ENCODE results near the gene MIOX.

The MIOX gene

GRCh38 chr22:50488006-50488677 is 1.5 kb downstream of the MIOX start:
- H3K27me3 ChIP-seq (ENCODE audit: control insufficient read depth in 1 of 2, insufficient read depth in 2 of 2, low read length in 2 of 2) = peaks cover 0 to 12% of the 10 kb centered on the region in 2 donors

GRCh38 chr22:50488886-50489285 is 2.2 kb downstream of the MIOX start:
- Histone ChIP-seq H3K27me3 (ENCODE audit: control insufficient read depth in 1 of 2, insufficient read depth in 2 of 2, low read length in 2 of 2) (peaks cover 0 to 5% of the 10 kb centered on the region in 2 donors), H3K4me1 (ENCODE audit: insufficient read depth, low read length) (no peaks in the 10 kb centered on the region), H3K4me3 (ENCODE audit: low read depth in 1 of 2, low read length in 2 of 2) (no peak overlapping the region), H3K36me3 (ENCODE audit: insufficient read depth, low read length) (no peaks in the 10 kb centered on the region), H3K9ac (ENCODE audit: low read length) (no peak overlapping the region), H3K9me3 (ENCODE audit: low read length) (no peaks in the 10 kb centered on the region), H3K27ac (ENCODE audit: low read depth, low read length) (no peak overlapping the region)

More at GRCh38 chr22:50488006-50488677, 1.5 kb downstream of the MIOX start:
- Histone ChIP-seq H3K27ac (ENCODE audit: low read depth, low read length) (no peak overlapping the region), H3K9me3 (ENCODE audit: low read length) (no peaks in the 10 kb centered on the region), H3K36me3 (ENCODE audit: insufficient read depth, low read length) (no peaks in the 10 kb centered on the region), H3K4me1 (ENCODE audit: insufficient read depth, low read length) (no peaks in the 10 kb centered on the region), H3K4me3 (ENCODE audit: low read depth in 1 of 2, low read length in 2 of 2) (no peak overlapping the region), H3K9ac (ENCODE audit: low read length) (no peak overlapping the region)

DNA sequence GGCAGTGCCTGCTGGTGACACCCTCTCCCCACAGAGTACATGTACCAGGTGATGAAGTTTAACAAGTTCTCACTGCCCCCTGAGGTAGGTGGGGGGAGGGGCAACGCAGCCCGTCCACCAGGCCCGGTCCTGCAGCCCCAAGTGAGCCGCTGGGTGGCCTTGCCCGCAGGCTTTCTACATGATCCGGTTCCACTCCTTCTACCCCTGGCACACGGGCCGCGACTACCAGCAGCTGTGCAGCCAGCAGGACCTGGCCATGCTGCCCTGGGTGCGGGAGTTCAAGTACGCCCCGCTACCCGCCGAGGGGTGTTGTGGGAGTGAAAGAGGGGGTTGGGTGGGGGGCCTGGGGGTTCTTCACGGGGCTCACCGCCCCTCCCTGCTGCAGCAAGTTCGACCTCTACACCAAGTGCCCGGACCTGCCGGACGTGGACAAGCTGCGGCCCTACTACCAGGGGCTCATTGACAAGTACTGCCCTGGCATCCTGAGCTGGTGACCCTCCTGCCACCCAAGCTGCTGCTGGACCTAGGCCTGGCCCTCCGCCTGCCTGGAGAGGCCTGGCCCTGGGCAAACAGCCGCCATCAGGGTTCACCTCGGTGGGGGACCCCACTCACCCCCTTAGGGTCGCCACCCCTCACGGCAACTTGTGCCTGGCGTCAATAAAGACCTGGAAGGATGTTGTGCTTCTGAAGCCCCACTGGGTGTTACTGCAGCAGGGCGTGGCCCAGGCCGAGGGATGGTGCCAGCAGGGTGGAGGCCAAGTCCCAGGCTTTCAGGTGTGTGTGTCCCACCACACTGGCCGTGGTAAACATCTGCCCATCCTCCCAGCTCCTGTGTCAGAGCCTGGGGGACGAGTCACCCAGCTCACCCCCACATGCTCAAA is 2.9 kb downstream of the MIOX start:
- Histone ChIP-seq H3K9ac (ENCODE audit: low read length) (no peak overlapping the region), H3K36me3 (ENCODE audit: insufficient read depth, low read length) (no peaks in the 10 kb centered on the region), H3K27ac (ENCODE audit: low read depth, low read length) (no peak overlapping the region), H3K27me3 (ENCODE audit: control insufficient read depth in 1 of 2, insufficient read depth in 2 of 2, low read length in 2 of 2) (no peaks in the 10 kb centered on the region), H3K9me3 (ENCODE audit: low read length) (no peaks in the 10 kb centered on the region), H3K4me1 (ENCODE audit: insufficient read depth, low read length) (no peaks in the 10 kb centered on the region), H3K4me3 (ENCODE audit: low read depth in 1 of 2, low read length in 2 of 2) (no peak overlapping the region)

DNA sequence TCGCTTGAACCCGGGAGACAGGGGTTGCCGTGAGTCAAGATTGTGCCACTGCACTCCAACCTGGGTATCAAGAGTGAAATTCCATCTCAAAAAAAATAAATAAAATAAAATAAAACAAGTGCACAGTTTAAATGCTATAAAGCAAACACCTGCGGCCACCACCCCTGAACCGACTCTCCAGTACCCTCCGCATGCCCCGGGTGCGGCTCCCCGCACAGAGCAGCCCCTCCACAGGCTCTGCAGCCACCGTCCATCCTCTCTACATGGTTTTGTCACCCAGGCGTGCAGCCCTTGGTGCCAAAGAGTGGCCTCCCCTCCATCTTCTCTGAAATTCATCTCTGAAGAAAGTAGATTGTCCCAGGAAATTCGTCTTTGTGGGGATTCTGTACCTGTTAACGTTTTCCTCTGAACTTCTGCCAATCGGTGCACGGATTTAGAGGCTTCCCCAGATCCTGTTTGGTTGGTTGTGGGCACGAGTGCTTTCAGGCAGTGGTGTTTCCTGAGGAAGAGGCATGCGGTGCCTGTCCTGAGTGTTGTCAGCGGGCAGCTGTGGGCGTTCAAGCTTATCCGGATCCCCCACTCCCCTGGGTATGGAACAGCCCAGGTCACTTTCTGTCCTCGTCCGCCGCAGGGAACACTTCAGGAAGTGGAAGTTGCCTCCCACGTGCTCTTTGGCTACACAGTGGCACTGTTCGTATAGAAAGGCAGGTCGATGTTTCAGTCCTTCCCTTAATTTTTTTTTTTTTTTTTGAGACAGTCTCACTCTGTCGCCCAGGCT is 4.1 kb downstream of the MIOX start:
- no peak overlapping the region for H3K27ac ChIP-seq (ENCODE audit: low read depth, low read length)
- H3K9ac ChIP-seq (ENCODE audit: low read length) = no peak overlapping the region
- H3K4me1 ChIP-seq (ENCODE audit: insufficient read depth, low read length) = no peaks in the 10 kb centered on the region
- no peaks in the 10 kb centered on the region for H3K36me3 ChIP-seq (ENCODE audit: insufficient read depth, low read length)
- H3K27me3 ChIP-seq (ENCODE audit: control insufficient read depth in 1 of 2, insufficient read depth in 2 of 2, low read length in 2 of 2) = no peaks in the 10 kb centered on the region
- no peaks in the 10 kb centered on the region for H3K9me3 ChIP-seq (ENCODE audit: low read length)
- no peak overlapping the region for H3K4me3 ChIP-seq (ENCODE audit: low read depth in 1 of 2, low read length in 2 of 2)

GRCh38 chr22:50497093-50497492 is 10.4 kb downstream of the MIOX start:
- Histone ChIP-seq H3K9ac (ENCODE audit: low read length) (no peak overlapping the region), H3K36me3 (ENCODE audit: insufficient read depth, low read length) (no peaks in the 10 kb centered on the region), H3K4me1 (ENCODE audit: insufficient read depth, low read length) (no peaks in the 10 kb centered on the region), H3K4me3 (ENCODE audit: low read depth in 1 of 2, low read length in 2 of 2) (no peak overlapping the region), H3K27me3 (ENCODE audit: control insufficient read depth in 1 of 2, insufficient read depth in 2 of 2, low read length in 2 of 2) (no peaks in the 10 kb centered on the region), H3K27ac (ENCODE audit: low read depth, low read length) (no peak overlapping the region), H3K9me3 (ENCODE audit: low read length) (no peaks in the 10 kb centered on the region)

DNA sequence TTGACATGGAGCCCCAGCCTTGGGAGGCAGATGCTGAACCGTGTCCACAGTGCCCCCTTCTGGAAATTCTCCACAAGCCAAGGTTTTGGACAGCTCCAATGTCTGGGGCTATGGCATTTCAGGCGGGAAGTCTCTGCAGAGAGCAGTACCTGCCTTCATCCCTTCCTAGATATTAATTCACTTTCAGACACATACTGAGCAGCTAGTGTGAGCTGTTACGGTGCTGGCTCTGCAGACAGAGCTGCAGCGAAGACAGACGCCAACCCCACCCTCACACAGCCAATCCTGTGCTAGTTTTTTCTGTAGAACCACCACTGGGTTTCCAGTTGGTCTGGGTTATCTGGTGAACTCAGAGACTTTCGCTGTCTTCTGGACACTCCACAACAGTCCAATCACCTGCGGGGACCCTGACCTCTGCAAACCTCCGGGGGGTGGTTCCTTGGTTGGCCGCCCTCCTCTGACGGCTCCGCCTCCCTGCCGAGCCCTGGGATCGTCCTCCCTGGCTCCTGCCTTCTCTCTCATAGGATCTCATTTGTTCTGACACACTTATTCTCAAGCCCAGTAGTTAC is 11.7 kb downstream of the MIOX start:
- Histone ChIP-seq H3K4me1 (ENCODE audit: insufficient read depth, low read length) (no peaks in the 10 kb centered on the region), H3K9ac (ENCODE audit: low read length) (no peak overlapping the region), H3K36me3 (ENCODE audit: insufficient read depth, low read length) (peaks cover 8% of the 10 kb centered on the region), H3K9me3 (ENCODE audit: low read length) (no peaks in the 10 kb centered on the region), H3K4me3 (ENCODE audit: low read depth in 1 of 2, low read length in 2 of 2) (no peak overlapping the region), H3K27me3 (ENCODE audit: control insufficient read depth in 1 of 2, insufficient read depth in 2 of 2, low read length in 2 of 2) (no peaks in the 10 kb centered on the region), H3K27ac (ENCODE audit: low read depth, low read length) (no peak overlapping the region)

GRCh38 chr22:50500452-50500851 is 13.8 kb downstream of the MIOX start:
- Histone ChIP-seq H3K27ac (ENCODE audit: low read depth, low read length) (no peak overlapping the region), H3K9ac (ENCODE audit: low read length) (no peak overlapping the region), H3K9me3 (ENCODE audit: low read length) (no peaks in the 10 kb centered on the region)

DNA sequence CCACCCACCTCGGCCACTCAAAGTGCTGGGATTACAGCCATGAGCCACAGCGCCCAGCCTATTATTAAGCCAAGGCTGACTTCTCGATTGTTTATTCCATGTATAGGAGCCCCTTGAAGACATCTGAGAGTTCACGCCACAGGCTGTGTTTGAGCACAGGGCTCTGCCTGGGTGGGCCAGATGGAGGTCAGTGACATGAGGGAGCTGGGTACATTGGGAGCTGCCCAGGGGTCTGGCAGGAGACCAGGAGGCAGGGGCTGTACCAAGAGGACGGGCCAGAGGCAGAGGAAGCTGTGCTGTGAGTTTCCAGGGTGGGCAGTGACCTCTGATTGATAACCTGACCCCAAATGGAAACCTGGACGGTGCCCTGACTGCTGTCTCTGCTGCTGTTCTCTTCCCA is 15.4 kb downstream of the MIOX start:
- no peaks in the 10 kb centered on the region for H3K9me3 ChIP-seq (ENCODE audit: low read length)
- no peaks in the 10 kb centered on the region for H3K27me3 ChIP-seq (ENCODE audit: control insufficient read depth in 1 of 2, insufficient read depth in 2 of 2, low read length in 2 of 2)
- no peak overlapping the region for H3K27ac ChIP-seq (ENCODE audit: low read depth, low read length)
- peaks cover 12% of the 10 kb centered on the region for H3K4me1 ChIP-seq (ENCODE audit: insufficient read depth, low read length)
- H3K36me3 ChIP-seq (ENCODE audit: insufficient read depth, low read length) = peaks cover 21% of the 10 kb centered on the region
- H3K9ac ChIP-seq (ENCODE audit: low read length) = no peak overlapping the region
- no peak overlapping the region for H3K4me3 ChIP-seq (ENCODE audit: low read depth in 1 of 2, low read length in 2 of 2)

More at GRCh38 chr22:50500452-50500851, 13.8 kb downstream of the MIOX start:
- Histone ChIP-seq H3K4me3 (ENCODE audit: low read depth in 1 of 2, low read length in 2 of 2) (no peak overlapping the region), H3K4me1 (ENCODE audit: insufficient read depth, low read length) (no peaks in the 10 kb centered on the region), H3K36me3 (ENCODE audit: insufficient read depth, low read length) (peaks cover 16% of the 10 kb centered on the region), H3K27me3 (ENCODE audit: control insufficient read depth in 1 of 2, insufficient read depth in 2 of 2, low read length in 2 of 2) (no peaks in the 10 kb centered on the region)

DNA sequence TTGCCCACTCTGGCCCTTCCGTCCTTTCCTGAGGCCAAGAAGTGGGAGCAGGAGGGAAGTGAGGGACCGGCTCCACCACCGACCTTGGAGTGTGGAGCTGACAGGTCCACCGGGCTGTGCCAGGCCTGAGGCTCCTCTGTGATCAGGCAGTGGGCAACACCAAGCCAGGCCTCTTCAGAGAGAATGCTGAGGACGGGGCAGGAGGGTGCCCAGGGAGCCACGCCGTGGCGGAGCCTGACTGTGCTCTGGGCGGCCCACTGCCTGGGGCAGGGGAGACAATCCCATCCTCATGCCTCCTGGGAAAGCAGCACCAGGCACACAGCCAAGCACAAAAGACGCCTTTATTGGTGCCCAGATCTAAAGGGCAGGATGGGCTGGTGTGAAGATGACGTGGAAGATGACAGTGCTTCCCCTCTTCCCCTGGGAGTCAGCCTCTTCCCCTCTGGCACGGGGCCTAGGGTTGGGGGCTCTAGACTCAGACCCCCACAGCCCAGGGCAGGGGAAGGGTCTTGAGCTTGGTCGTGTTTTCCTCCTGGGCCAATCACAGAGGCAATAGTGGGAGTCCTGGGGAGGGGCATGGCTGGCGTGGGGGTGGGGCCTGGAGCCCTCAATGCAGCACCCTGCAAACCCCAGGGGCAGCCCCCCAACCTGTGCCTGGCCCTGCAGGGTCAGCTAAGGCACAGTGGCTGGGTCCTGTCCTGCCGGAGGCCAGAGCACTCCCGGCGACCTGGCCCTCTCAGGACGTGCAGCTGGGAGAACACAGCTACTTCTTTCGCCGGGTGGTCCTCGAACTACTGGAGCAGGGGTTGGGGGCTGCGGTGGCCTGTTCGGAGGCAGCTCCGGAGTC is 16.2 kb downstream of the MIOX start:
- H3K9me3 ChIP-seq (ENCODE audit: low read length) = no peaks in the 10 kb centered on the region
- peaks cover 12% of the 10 kb centered on the region for H3K4me1 ChIP-seq (ENCODE audit: insufficient read depth, low read length)
- H3K9ac ChIP-seq (ENCODE audit: low read length) = no peak overlapping the region
- no peak overlapping the region for H3K27ac ChIP-seq (ENCODE audit: low read depth, low read length)
- no peak overlapping the region for H3K4me3 ChIP-seq (ENCODE audit: low read depth in 1 of 2, low read length in 2 of 2)
- H3K36me3 ChIP-seq (ENCODE audit: insufficient read depth, low read length) = peaks cover 21% of the 10 kb centered on the region
- H3K27me3 ChIP-seq (ENCODE audit: control insufficient read depth in 1 of 2, insufficient read depth in 2 of 2, low read length in 2 of 2) = no peaks in the 10 kb centered on the region

DNA sequence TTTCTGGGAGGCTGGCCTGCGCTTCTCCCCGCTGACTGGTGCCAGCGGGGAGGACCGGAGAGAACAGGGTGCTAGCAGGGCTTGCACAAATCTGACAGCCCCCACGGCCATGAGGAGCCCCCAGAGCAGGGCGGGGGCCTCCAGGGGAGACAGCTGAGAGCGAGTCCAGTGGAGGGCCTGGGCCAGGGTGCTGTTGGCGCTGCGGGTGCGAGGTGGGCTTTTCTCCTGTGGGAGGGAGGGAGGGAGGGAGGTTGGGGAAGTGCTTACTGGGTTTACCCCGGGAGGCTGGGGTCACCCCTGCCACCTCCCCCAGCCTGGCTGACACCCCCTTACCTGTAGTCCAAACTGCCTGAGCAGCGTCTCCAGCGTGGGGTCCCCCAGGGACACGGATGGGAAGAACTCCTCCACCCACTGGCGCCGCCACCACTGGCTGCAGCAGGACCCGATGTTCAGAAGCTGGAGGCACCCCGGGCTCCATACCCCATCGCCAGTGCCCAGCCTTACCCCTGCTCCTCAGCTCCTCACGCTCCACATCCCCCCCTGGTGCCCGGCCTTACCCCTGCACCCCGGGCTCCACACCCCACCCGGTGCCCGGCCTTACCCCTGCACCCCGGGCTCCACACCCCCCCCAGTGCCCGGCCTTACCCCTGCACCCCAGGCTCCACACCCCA is 17.0 kb downstream of the MIOX start:
- H3K36me3 ChIP-seq (ENCODE audit: insufficient read depth, low read length) = peaks cover 21% of the 10 kb centered on the region
- H3K27me3 ChIP-seq (ENCODE audit: control insufficient read depth in 1 of 2, insufficient read depth in 2 of 2, low read length in 2 of 2) = no peaks in the 10 kb centered on the region
- H3K4me1 ChIP-seq (ENCODE audit: insufficient read depth, low read length) = peaks cover 14% of the 10 kb centered on the region
- H3K9ac ChIP-seq (ENCODE audit: low read length) = no peak overlapping the region
- H3K9me3 ChIP-seq (ENCODE audit: low read length) = no peaks in the 10 kb centered on the region
- no peak overlapping the region for H3K27ac ChIP-seq (ENCODE audit: low read depth, low read length)
- no peak overlapping the region for H3K4me3 ChIP-seq (ENCODE audit: low read depth in 1 of 2, low read length in 2 of 2)
